HL-60 (cell line): ENCODE measurements around the gene WARS2.
"Not testable (repeated sequence)": the region's sequence is repeated elsewhere in the genome, so short reads cannot be mapped to it uniquely, and the experiment has no call there.

Experiments
- DNase-seq, 2 experiments: peaks; one replicate each; pipeline ENCODE4 v3.0.0-alpha.2; 2010 to 2020; ENCODE audit warnings: low read depth in 1 of 2, low spot score in 1 of 2
- H3K27ac ChIP-seq: fragments of 250-450 bp; sonication (Bioruptor Pico); replicated peaks from 2 replicates; pipeline ENCODE4 v1.5.1; 2020; ENCODE audit warnings: mild to moderate bottlenecking, moderate library complexity
- H3K27me3 ChIP-seq: fragments of 250-450 bp; sonication (Bioruptor Pico); 2 replicates; pipeline ENCODE4 v1.5.1; 2021; ENCODE audit warnings: mild to moderate bottlenecking, moderate library complexity; ENCODE audit not compliant: insufficient read depth, poor library complexity, severe bottlenecking
- H3K4me3 ChIP-seq: replicated peaks from 2 replicates; pipeline ENCODE4 v1.5.1; 2011; ENCODE audit warnings: mild to moderate bottlenecking, control low read depth, low read length; ENCODE audit not compliant: insufficient read depth
- GABPA ChIP-seq: IDR thresholded peaks from 2 replicates; pipeline ENCODE4 v1.6.1; 2012; ENCODE audit warnings: low read depth
- POLR2AphosphoS5 ChIP-seq: IDR thresholded peaks from 2 replicates; pipeline ENCODE4 v1.6.1; 2012; ENCODE audit warnings: low read depth
- SPI1 ChIP-seq: IDR thresholded peaks from 2 replicates; pipeline ENCODE4 v1.6.1; 2012; ENCODE audit warnings: low read depth, mild to moderate bottlenecking, borderline replicate concordance
- TF ChIP-seq, protein P1 (sequence below): IDR thresholded peaks from 2 replicates; pipeline ENCODE4 v1.6.1; 2012; ENCODE audit warnings: low read depth; ENCODE audit not compliant: insufficient replicate concordance
- TF ChIP-seq, protein P2 (sequence below): IDR thresholded peaks from one replicate; pipeline ENCODE4 v1.5.1; 2011; ENCODE audit warnings: low read length, control low read depth, inconsistent platforms; ENCODE audit not compliant: insufficient read depth

WARS2 gene

DNA sequence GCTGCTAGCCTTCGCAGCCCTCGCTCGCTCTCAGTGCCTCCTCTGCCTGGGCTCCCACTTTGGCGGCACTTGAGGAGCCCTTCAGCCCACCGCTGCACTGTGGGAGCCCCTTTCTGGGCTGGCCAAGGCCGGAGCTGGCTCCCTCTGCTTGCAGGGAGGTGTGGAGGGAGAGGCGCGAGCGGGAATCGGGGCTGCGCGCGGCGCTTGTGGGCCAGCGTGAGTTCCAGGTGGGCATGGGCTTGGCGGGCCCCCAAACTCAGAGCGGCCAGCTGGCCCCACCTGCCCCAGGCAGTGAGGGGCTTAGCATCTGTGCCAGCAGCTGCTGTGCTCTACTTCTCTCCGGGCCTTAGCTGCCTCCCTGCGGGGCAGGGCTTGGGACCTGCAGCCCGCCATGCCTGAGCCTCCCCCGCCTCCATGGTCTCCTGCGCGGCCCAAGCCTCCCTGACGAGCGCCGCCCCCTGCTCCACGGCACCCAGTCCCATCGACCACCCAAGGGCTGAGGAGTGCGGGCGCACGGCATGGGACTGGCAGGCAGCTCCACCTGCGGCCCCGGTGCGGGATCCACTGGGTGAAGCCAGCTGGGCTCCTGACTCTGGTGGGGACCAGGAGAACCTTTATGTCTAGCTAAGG is 31.0 kb upstream of the WARS2 start:
- H3K27ac ChIP-seq, H3K4me3 ChIP-seq, H3K27me3 ChIP-seq, DNase-seq: not testable (repeated sequence)

GRCh38 chr1:119163396-119163795 is 22.9 kb upstream of the WARS2 start:
- TF ChIP-seq GABPA: no peak
- TF ChIP-seq, protein P1, sequence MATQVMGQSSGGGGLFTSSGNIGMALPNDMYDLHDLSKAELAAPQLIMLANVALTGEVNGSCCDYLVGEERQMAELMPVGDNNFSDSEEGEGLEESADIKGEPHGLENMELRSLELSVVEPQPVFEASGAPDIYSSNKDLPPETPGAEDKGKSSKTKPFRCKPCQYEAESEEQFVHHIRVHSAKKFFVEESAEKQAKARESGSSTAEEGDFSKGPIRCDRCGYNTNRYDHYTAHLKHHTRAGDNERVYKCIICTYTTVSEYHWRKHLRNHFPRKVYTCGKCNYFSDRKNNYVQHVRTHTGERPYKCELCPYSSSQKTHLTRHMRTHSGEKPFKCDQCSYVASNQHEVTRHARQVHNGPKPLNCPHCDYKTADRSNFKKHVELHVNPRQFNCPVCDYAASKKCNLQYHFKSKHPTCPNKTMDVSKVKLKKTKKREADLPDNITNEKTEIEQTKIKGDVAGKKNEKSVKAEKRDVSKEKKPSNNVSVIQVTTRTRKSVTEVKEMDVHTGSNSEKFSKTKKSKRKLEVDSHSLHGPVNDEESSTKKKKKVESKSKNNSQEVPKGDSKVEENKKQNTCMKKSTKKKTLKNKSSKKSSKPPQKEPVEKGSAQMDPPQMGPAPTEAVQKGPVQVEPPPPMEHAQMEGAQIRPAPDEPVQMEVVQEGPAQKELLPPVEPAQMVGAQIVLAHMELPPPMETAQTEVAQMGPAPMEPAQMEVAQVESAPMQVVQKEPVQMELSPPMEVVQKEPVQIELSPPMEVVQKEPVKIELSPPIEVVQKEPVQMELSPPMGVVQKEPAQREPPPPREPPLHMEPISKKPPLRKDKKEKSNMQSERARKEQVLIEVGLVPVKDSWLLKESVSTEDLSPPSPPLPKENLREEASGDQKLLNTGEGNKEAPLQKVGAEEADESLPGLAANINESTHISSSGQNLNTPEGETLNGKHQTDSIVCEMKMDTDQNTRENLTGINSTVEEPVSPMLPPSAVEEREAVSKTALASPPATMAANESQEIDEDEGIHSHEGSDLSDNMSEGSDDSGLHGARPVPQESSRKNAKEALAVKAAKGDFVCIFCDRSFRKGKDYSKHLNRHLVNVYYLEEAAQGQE: no peak
- TF ChIP-seq SPI1: no peak
- no peak for DNase-seq
- Histone ChIP-seq H3K4me3 (no peak overlapping the region), H3K27me3 (no peaks in the 10 kb centered on the region), H3K27ac (no peak overlapping the region)

DNA sequence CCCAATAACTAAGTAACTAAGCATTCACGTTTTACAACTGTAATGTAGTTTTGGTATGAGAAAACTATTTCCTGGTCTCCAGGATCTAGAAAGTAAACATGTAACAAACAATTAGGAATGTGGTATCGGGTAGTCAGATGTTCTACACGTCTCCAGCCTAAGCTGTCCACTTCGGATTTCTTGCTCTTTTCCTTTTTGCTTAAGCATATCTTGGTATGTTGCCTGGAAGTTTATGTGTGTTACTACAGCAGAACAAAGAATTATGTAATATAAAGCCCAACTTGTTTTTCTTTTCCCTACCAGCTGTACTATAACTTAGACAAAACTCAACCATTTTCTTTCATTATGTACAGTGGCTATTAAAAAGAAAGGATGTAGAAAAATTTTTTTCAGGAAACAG is 20.4 kb upstream of the WARS2 start:
- no peak overlapping the region for H3K27ac ChIP-seq
- DNase-seq: no peak

GRCh38 chr1:119160409-119160808 is 20.0 kb upstream of the WARS2 start:
- Histone ChIP-seq H3K4me3 (no peak overlapping the region), H3K27me3 (no peaks in the 10 kb centered on the region), H3K27ac (no peak overlapping the region)
- no peak for DNase-seq
- TF ChIP-seq SPI1 (no peak), GABPA (no peak), POLR2AphosphoS5 (no peak)
- TF ChIP-seq, protein P2, sequence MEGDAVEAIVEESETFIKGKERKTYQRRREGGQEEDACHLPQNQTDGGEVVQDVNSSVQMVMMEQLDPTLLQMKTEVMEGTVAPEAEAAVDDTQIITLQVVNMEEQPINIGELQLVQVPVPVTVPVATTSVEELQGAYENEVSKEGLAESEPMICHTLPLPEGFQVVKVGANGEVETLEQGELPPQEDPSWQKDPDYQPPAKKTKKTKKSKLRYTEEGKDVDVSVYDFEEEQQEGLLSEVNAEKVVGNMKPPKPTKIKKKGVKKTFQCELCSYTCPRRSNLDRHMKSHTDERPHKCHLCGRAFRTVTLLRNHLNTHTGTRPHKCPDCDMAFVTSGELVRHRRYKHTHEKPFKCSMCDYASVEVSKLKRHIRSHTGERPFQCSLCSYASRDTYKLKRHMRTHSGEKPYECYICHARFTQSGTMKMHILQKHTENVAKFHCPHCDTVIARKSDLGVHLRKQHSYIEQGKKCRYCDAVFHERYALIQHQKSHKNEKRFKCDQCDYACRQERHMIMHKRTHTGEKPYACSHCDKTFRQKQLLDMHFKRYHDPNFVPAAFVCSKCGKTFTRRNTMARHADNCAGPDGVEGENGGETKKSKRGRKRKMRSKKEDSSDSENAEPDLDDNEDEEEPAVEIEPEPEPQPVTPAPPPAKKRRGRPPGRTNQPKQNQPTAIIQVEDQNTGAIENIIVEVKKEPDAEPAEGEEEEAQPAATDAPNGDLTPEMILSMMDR: no peak
- TF ChIP-seq, protein P1: no peak

More for the DNA sequence above, 20.4 kb upstream of the WARS2 start:
- Histone ChIP-seq H3K27me3 (no peaks in the 10 kb centered on the region), H3K4me3 (no peak overlapping the region)
- TF ChIP-seq, protein P1: no peak
- TF ChIP-seq, protein P2: no peak
- TF ChIP-seq GABPA (no peak), SPI1 (no peak), POLR2AphosphoS5 (no peak)
